ENCODE measurements around the gene ZFP42.

DNA sequence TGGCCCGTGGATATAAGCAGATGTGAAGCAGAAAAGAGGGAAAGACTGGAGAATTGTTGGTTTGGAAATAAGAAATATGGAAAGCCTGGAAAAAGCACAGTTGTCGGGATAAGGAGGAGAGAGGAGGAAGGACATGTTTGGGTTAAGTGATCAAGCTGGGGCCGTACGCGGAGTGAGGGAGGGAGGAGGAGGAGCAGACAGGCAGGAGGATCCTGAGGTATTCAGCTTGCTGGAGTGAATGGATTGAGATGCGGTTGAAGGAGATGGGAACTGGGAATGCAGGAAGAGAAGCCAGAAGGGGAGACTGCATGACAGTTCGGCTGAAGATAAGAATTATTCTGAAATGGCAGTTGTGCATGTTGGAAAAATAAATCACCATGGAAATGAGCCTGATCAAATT lies 21.2 kb downstream of the ZFP42 start:
- TF ChIP-seq POLR2A (IDR thresholded peaks at IDR 0.05): no peak
- TF ChIP-seq, protein P1, sequence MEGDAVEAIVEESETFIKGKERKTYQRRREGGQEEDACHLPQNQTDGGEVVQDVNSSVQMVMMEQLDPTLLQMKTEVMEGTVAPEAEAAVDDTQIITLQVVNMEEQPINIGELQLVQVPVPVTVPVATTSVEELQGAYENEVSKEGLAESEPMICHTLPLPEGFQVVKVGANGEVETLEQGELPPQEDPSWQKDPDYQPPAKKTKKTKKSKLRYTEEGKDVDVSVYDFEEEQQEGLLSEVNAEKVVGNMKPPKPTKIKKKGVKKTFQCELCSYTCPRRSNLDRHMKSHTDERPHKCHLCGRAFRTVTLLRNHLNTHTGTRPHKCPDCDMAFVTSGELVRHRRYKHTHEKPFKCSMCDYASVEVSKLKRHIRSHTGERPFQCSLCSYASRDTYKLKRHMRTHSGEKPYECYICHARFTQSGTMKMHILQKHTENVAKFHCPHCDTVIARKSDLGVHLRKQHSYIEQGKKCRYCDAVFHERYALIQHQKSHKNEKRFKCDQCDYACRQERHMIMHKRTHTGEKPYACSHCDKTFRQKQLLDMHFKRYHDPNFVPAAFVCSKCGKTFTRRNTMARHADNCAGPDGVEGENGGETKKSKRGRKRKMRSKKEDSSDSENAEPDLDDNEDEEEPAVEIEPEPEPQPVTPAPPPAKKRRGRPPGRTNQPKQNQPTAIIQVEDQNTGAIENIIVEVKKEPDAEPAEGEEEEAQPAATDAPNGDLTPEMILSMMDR (IDR thresholded peaks at IDR 0.05): no peak
- TF ChIP-seq POLR2AphosphoS5 (IDR thresholded peaks at IDR 0.05): no peak
